Endothelial cell of umbilical vein (primary cell): Measurements from ENCODE around the gene ERBB2. TPM values are rescaled to one million over a fixed set of nuclear protein-coding genes. Genes with fewer than 3 reads are reported as not detected.

ENCODE experiments used
- BruUV-seq: library from RNA; stranded (reverse); fragments of 400-500 nt; replicated peaks from 2 replicates; lab custom pipeline; 2021; lab: Mats Ljungman, UMichigan
- CTCF ChIA-PET: fragments of 300-600, 350-600 bp; sonication (Branson Sonifier 250); formaldehyde crosslinking; loops from one replicate; lab custom pipeline; 2021; ENCODE audit warnings: antibody characterized with exemption, inconsistent platforms; lab: Charles Lee
- POLR2A ChIA-PET: fragments of 300-600, 350-600 bp; sonication (Branson Sonifier 250); formaldehyde crosslinking; loops from one replicate; lab custom pipeline; 2021; ENCODE audit warnings: antibody characterized with exemption, inconsistent platforms; lab: Charles Lee
- DNase-seq: peaks from one replicate; pipeline ENCODE4 v3.0.0-alpha.2; 2011; ENCODE audit warnings: low read depth, low spot score
- FAIRE-seq: peaks from 2 replicates; lab custom pipeline; 2011; peaks lifted over from hg19 to GRCh38; lab: Jason Lieb, UNC
- H2AFZ ChIP-seq: 2 replicates; pipeline ENCODE4 v1.6.0; 2012; ENCODE audit warnings: low read depth, low read length, control low read depth, inconsistent platforms
- H3K27ac ChIP-seq: 2 replicates; pipeline ENCODE4 v1.5.1; 2011; ENCODE audit warnings: low read depth, mild to moderate bottlenecking, control low read depth, low read length, moderate library complexity; ENCODE audit not compliant: insufficient read depth
- H3K27me3 ChIP-seq, 2 experiments: 2 replicates each; pipeline versions ENCODE4 v1.6.0 to v1.6.1; 2011; ENCODE audit warnings: low read length in 2 of 2, mixed read lengths in 1 of 2; ENCODE audit not compliant: control insufficient read depth in 2 of 2, insufficient read depth in 2 of 2
- H3K36me3 ChIP-seq, 2 experiments: 2 replicates in 1 of 2; 3 replicates in 1 of 2; pipeline ENCODE4 v1.5.1; 2011; ENCODE audit warnings: low read length in 2 of 2, mild to moderate bottlenecking in 1 of 2, moderate library complexity in 1 of 2; ENCODE audit not compliant: control insufficient read depth in 2 of 2, insufficient read depth in 2 of 2; ENCODE audit errors: extremely low read depth in 1 of 2
- H3K4me1 ChIP-seq: 3 replicates; pipeline ENCODE4 v1.5.1; 2011; ENCODE audit warnings: mild to moderate bottlenecking, low read length; ENCODE audit not compliant: control insufficient read depth, insufficient read depth; ENCODE audit errors: extremely low read depth
- H3K4me2 ChIP-seq: 2 replicates; pipeline ENCODE4 v1.6.1; 2011; ENCODE audit warnings: low read length, control low read depth, mixed read lengths; ENCODE audit not compliant: insufficient read depth
- H3K4me3 ChIP-seq, 3 experiments: fragments of 200-600 bp in 1 of 3; sonication (generic), shearing (Covaris generic) in 1 of 3; replicated peaks in 1 of 3; 2 replicates each; pipeline ENCODE4 v1.5.1; 2011 to 2016; ENCODE audit warnings: control low read depth in 3 of 3, low read length in 3 of 3, mild to moderate bottlenecking in 2 of 3, inconsistent platforms in 1 of 3, low read depth in 1 of 3, moderate library complexity in 1 of 3; ENCODE audit not compliant: insufficient read depth in 1 of 3
- H3K79me2 ChIP-seq: 2 replicates; pipeline ENCODE4 v1.6.0; 2012; ENCODE audit warnings: low read length, inconsistent platforms; ENCODE audit not compliant: control insufficient read depth, insufficient read depth
- H3K9ac ChIP-seq: replicated peaks from 2 replicates; pipeline ENCODE3; 2011; ENCODE audit warnings: low read length, control low read depth; ENCODE audit not compliant: insufficient read depth; ENCODE audit errors: extremely low read depth
- H3K9me1 ChIP-seq: replicated peaks from 3 replicates; pipeline ENCODE4 v1.6.0; 2011; ENCODE audit warnings: mild to moderate bottlenecking, low read length; ENCODE audit not compliant: control insufficient read depth, insufficient read depth; ENCODE audit errors: extremely low read depth
- H3K9me3 ChIP-seq: replicated peaks from 2 replicates; pipeline ENCODE4 v1.5.1; 2012; ENCODE audit warnings: low read length, inconsistent platforms; ENCODE audit not compliant: control insufficient read depth, insufficient read depth
- H4K20me1 ChIP-seq: replicated peaks from 2 replicates; pipeline ENCODE3; 2011; ENCODE audit warnings: mild to moderate bottlenecking, low read length; ENCODE audit not compliant: control insufficient read depth, insufficient read depth; ENCODE audit errors: extremely low read depth
- CTCF ChIP-seq, 2 donors: IDR thresholded peaks; 1 replicate in 1 of 2; 2 replicates in 1 of 2; pipeline ENCODE4 v1.5.1; 2011; ENCODE audit warnings: low read length in 2 of 2, mild to moderate bottlenecking in 2 of 2, moderate library complexity in 2 of 2, control low read depth in 1 of 2, inconsistent platforms in 1 of 2, low read depth in 1 of 2; ENCODE audit not compliant: insufficient read depth in 1 of 2; ENCODE audit errors: extremely low read depth in 1 of 2
- EZH2 ChIP-seq: IDR thresholded peaks from 2 replicates; pipeline ENCODE4 v1.6.1; 2012; ENCODE audit warnings: borderline replicate concordance, low read depth, mild to moderate bottlenecking, moderate library complexity, low read length, inconsistent platforms; ENCODE audit not compliant: severe bottlenecking
- FOS ChIP-seq: IDR thresholded peaks from 2 replicates; pipeline ENCODE4 v1.6.1; 2011; ENCODE audit warnings: mild to moderate bottlenecking, low read length, moderate library complexity, borderline replicate concordance; ENCODE audit not compliant: insufficient read depth
- GATA2 ChIP-seq: IDR thresholded peaks from 2 replicates; pipeline ENCODE4 v1.7.0; 2011; ENCODE audit warnings: low read depth, mild to moderate bottlenecking, moderate library complexity, mixed read lengths, low read length; ENCODE audit not compliant: insufficient read length, insufficient read depth
- JUN ChIP-seq: IDR thresholded peaks from 2 replicates; pipeline ENCODE4 v1.6.1; 2011; ENCODE audit warnings: borderline replicate concordance, low read depth; ENCODE audit not compliant: insufficient read length, insufficient read depth
- MAX ChIP-seq: IDR thresholded peaks from 2 replicates; pipeline ENCODE4 v1.6.1; 2011; ENCODE audit not compliant: insufficient read depth, insufficient read length
- MYC ChIP-seq: IDR thresholded peaks from one replicate; pipeline ENCODE4 v1.6.1; 2011; ENCODE audit warnings: mild to moderate bottlenecking, low read depth, low read length
- POLR2A ChIP-seq: IDR thresholded peaks from 2 replicates; pipeline ENCODE4 v1.6.1; 2012; ENCODE audit warnings: low read depth, mild to moderate bottlenecking, control low read depth, low read length
- POLR2AphosphoS5 ChIP-seq: IDR thresholded peaks from 2 replicates; pipeline ENCODE4 v1.6.1; 2012; ENCODE audit warnings: low read depth, mild to moderate bottlenecking, control low read depth, low read length, moderate library complexity; ENCODE audit not compliant: insufficient read depth
- dilution Hi-C: fragments of 300-500 bp; cut with MboI; formaldehyde crosslinking; loops from one replicate; pipeline ENCODE4 v1.15.0; 2019; ENCODE audit warnings: low sequenced_read_pairs; ENCODE audit not compliant: extremely low pct_ligation_motif_present
- intact Hi-C: fragments of 100-400 bp; cut with micrococcal nuclease; formaldehyde crosslinking; loops from one replicate; pipeline ENCODE4 v1.10.0; 2022
- polyA plus RNA-seq, 4 experiments: library from polyadenylated mRNA; depleted of rRNA in 3 of 4; stranded (reverse) in 3 of 4; unstranded in 1 of 4; fragments of >200 nt; gene quantifications; 2 replicates each; pipeline versions ENCODE4 v1.2.1 to v1.2.3, GENCODE V29; 2011 to 2012; ENCODE audit warnings: missing spikeins in 1 of 4
- total RNA-seq: library from RNA; stranded (reverse); gene quantifications from 2 replicates; pipeline ENCODE4 v1.2.3, GENCODE V29; 2021

The ERBB2 gene
- total and polyA plus RNA-seq, 2 donors (not counting 3 experiments of a cell fraction or from before 2014, with no cell fraction given) = 20.6 to 32.9 TPM

GRCh38 chr17:39650121-39650579 is 49.7 kb upstream of the ERBB2 start:
- FAIRE-seq = no peak
- CTCF ChIA-PET = interaction anchor here (0.6 to 9.3 kb wide), 6 partner anchors 10 to 30 kb away, joined by 3 to 114 read pairs (median 35); partner anchors contain the start of gene PNMT
- POLR2A ChIA-PET = no interaction called here

More at GRCh38 chr17:39650121-39650579, 49.7 kb upstream of the ERBB2 start:
- intact Hi-C loops = no loop called here
- Histone ChIP-seq H4K20me1 (no peaks in the 10 kb centered on the region), H3K9me3 (no peaks in the 10 kb centered on the region), H3K27ac (no peak overlapping the region), H3K79me2 (peaks cover under 1% of the 10 kb centered on the region), H3K4me3 (no peak overlapping the region), H3K9ac (no peak overlapping the region), H3K9me1 (no peaks in the 10 kb centered on the region), H3K27me3 (no peaks in the 10 kb centered on the region), H3K4me1 (no peaks in the 10 kb centered on the region), H3K4me2 (no peak overlapping the region), H3K36me3 (no peaks in the 10 kb centered on the region), H2AFZ (no peak overlapping the region)
- dilution Hi-C loops = no loop called here
- BruUV-seq = no TSS peak
- DNase-seq = no peak
- TF ChIP-seq EZH2 = no peak
- no peak for TF ChIP-seq MYC
- no peak for TF ChIP-seq MAX
- no peak for TF ChIP-seq CTCF (IDR thresholded peaks at IDR 0.05; ENCODE audit: extremely low read depth in 1 of 2, insufficient read depth in 1 of 2, low read depth in 1 of 2, low read length in 2 of 2)
- no peak for TF ChIP-seq JUN
- TF ChIP-seq FOS = no peak
- no peak for TF ChIP-seq POLR2A
- TF ChIP-seq POLR2AphosphoS5 = no peak
- TF ChIP-seq GATA2 = no peak
